Measurements from ENCODE around the gene TRIP4. TPM values are rescaled to one million over a fixed set of nuclear protein-coding genes. Genes with fewer than 3 reads are reported as not detected.

Gene TRIP4
- total and polyA plus RNA-seq, 4 donors: 6.3 to 10.7 (median 7.6) TPM

DNA sequence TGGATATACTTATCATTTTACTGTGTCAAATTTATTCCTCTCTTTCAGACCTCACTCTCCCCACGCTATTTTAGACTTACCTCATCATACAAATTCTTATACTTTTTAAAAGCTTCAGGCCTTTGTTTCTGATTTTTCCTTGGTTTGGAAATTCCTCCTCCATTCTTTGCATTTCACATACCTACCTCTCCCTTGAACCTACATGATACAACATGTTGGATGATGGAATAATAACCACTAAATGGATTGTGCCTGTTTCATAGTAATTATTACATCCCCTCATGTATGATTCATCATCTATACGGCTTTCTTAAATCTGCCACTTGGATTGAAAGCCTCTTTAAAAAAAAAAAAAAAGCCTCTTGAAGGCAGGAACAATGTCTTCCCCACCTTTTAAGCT is 24.6 kb downstream of the TRIP4 start:
- H3K4me1 ChIP-seq (ENCODE audit: control insufficient read depth in 4 of 4, insufficient read depth in 4 of 4, low read length in 3 of 4): no peaks in the 10 kb centered on the region
- no peaks in the 10 kb centered on the region for H3K9me3 ChIP-seq (ENCODE audit: control insufficient read depth in 4 of 4, low read length in 3 of 4)
- no peak overlapping the region for H3K9ac ChIP-seq (ENCODE audit: low read depth in 1 of 2, low read length in 2 of 2)
- H3K36me3 ChIP-seq (ENCODE audit: control insufficient read depth in 4 of 4, insufficient read depth in 3 of 4, low read depth in 1 of 4, low read length in 3 of 4): peaks cover 1 to 58% (median 36%) of the 10 kb centered on the region in 4 donors
- TF ChIP-seq YY1 (IDR thresholded peaks at IDR 0.05) (no peak), NR2F2 (IDR thresholded peaks at IDR 0.05) (no peak)
- TF ChIP-seq, protein P1, sequence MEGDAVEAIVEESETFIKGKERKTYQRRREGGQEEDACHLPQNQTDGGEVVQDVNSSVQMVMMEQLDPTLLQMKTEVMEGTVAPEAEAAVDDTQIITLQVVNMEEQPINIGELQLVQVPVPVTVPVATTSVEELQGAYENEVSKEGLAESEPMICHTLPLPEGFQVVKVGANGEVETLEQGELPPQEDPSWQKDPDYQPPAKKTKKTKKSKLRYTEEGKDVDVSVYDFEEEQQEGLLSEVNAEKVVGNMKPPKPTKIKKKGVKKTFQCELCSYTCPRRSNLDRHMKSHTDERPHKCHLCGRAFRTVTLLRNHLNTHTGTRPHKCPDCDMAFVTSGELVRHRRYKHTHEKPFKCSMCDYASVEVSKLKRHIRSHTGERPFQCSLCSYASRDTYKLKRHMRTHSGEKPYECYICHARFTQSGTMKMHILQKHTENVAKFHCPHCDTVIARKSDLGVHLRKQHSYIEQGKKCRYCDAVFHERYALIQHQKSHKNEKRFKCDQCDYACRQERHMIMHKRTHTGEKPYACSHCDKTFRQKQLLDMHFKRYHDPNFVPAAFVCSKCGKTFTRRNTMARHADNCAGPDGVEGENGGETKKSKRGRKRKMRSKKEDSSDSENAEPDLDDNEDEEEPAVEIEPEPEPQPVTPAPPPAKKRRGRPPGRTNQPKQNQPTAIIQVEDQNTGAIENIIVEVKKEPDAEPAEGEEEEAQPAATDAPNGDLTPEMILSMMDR (IDR thresholded peaks at IDR 0.05; ENCODE audit: low read depth, low read length, missing input control): no peak
- no peak overlapping the region for H3K27ac ChIP-seq (ENCODE audit: low read depth in 1 of 2, low read length in 2 of 2)
- H3K4me3 ChIP-seq (ENCODE audit: low read depth in 1 of 3, low read length in 3 of 3): no peak overlapping the region
- DNase-seq (ENCODE audit: low spot score): no peak
- 89% methylated on average over 2 of the region's 2 CpGs for WGBS
- H3K27me3 ChIP-seq (ENCODE audit: control insufficient read depth in 4 of 4, insufficient read depth in 4 of 4, low read length in 3 of 4): no peaks in the 10 kb centered on the region

DNA sequence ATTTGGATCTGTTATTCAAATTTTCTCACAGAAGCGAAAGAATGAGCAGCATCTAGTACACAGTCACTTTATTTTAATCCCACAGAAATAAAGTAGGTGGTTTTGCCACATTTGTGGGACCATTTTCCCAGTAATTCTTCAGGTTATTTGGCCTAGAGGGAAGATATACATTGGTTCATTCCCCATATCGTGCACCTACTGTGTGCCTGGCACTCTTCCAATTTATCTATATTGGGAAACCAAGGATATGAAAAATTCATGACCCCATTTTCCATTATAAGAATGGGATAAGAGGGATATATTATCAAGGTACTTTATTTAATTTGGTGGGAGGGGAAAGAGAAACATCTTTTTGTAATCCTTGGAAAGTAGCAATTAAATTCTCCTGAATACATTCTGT is 35.1 kb downstream of the TRIP4 start:
- no peaks in the 10 kb centered on the region for H3K9me3 ChIP-seq (ENCODE audit: control insufficient read depth in 4 of 4, low read length in 3 of 4)
- peaks cover 5 to 22% (median 17%) of the 10 kb centered on the region in 4 donors for H3K36me3 ChIP-seq (ENCODE audit: control insufficient read depth in 4 of 4, insufficient read depth in 3 of 4, low read depth in 1 of 4, low read length in 3 of 4)
- no peak overlapping the region for H3K4me3 ChIP-seq (ENCODE audit: low read depth in 1 of 3, low read length in 3 of 3)
- peaks cover 1 to 11% (median 4%) of the 10 kb centered on the region in 4 donors for H3K4me1 ChIP-seq (ENCODE audit: control insufficient read depth in 4 of 4, insufficient read depth in 4 of 4, low read length in 3 of 4)
- TF ChIP-seq YY1 (IDR thresholded peaks at IDR 0.05) (no peak), RAD21 (IDR thresholded peaks at IDR 0.05) (no peak), EGR1 (IDR thresholded peaks at IDR 0.05; ENCODE audit: low read depth in 2 of 2) (no peak), GABPA (IDR thresholded peaks at IDR 0.05 in 1 of 2, conservative IDR thresholded peaks at IDR 0.05 in 1 of 2) (no peak), RXRA (IDR thresholded peaks at IDR 0.05) (no peak), FOXA1 (IDR thresholded peaks at IDR 0.05) (no peak), TAF1 (conservative IDR thresholded peaks at IDR 0.05) (no peak), SP1 (IDR thresholded peaks at IDR 0.05) (no peak)
- TF ChIP-seq, protein P2, sequence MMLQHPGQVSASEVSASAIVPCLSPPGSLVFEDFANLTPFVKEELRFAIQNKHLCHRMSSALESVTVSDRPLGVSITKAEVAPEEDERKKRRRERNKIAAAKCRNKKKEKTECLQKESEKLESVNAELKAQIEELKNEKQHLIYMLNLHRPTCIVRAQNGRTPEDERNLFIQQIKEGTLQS (IDR thresholded peaks at IDR 0.05): no peak
- TF ChIP-seq, protein P1 (IDR thresholded peaks at IDR 0.05; ENCODE audit: low read depth, low read length, missing input control): no peak
- TF ChIP-seq, protein P3, sequence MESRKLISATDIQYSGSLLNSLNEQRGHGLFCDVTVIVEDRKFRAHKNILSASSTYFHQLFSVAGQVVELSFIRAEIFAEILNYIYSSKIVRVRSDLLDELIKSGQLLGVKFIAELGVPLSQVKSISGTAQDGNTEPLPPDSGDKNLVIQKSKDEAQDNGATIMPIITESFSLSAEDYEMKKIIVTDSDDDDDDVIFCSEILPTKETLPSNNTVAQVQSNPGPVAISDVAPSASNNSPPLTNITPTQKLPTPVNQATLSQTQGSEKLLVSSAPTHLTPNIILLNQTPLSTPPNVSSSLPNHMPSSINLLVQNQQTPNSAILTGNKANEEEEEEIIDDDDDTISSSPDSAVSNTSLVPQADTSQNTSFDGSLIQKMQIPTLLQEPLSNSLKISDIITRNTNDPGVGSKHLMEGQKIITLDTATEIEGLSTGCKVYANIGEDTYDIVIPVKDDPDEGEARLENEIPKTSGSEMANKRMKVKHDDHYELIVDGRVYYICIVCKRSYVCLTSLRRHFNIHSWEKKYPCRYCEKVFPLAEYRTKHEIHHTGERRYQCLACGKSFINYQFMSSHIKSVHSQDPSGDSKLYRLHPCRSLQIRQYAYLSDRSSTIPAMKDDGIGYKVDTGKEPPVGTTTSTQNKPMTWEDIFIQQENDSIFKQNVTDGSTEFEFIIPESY (IDR thresholded peaks at IDR 0.05): no peak
- TF ChIP-seq, protein P4, sequence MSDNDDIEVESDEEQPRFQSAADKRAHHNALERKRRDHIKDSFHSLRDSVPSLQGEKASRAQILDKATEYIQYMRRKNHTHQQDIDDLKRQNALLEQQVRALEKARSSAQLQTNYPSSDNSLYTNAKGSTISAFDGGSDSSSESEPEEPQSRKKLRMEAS (IDR thresholded peaks at IDR 0.05): no peak
- WGBS: 92% methylated on average over 2 of the region's 2 CpGs
- H3K27me3 ChIP-seq (ENCODE audit: control insufficient read depth in 4 of 4, insufficient read depth in 4 of 4, low read length in 3 of 4): no peaks in the 10 kb centered on the region
- no peak for DNase-seq (ENCODE audit: low spot score)
- no peak overlapping the region for H3K9ac ChIP-seq (ENCODE audit: low read depth in 1 of 2, low read length in 2 of 2)
- no peak overlapping the region for H3K27ac ChIP-seq (ENCODE audit: low read depth in 1 of 2, low read length in 2 of 2)
